Measurements from ENCODE around the gene SNAI1.

The SNAI1 gene

GRCh38 chr20:50037575-50037974 is 54.8 kb downstream of the SNAI1 start:
- DNase-seq (ENCODE audit: low spot score) = no peak

- DNase-seq (ENCODE audit: low spot score) = no peak
Observed at GRCh38 chr20:50038169-50038568, 55.4 kb downstream of the SNAI1 start.
